ENCODE measurements around the gene RAB3GAP1. TPM values are rescaled to one million over a fixed set of nuclear protein-coding genes. Genes with fewer than 3 reads are reported as not detected.
"Not testable (repeated sequence)": the region's sequence is repeated elsewhere in the genome, so short reads cannot be mapped to it uniquely, and the experiment has no call there.

The RAB3GAP1 gene
- total RNA-seq, 2 experiments from 2014 or later = 29.6 to 30.7 TPM

DNA sequence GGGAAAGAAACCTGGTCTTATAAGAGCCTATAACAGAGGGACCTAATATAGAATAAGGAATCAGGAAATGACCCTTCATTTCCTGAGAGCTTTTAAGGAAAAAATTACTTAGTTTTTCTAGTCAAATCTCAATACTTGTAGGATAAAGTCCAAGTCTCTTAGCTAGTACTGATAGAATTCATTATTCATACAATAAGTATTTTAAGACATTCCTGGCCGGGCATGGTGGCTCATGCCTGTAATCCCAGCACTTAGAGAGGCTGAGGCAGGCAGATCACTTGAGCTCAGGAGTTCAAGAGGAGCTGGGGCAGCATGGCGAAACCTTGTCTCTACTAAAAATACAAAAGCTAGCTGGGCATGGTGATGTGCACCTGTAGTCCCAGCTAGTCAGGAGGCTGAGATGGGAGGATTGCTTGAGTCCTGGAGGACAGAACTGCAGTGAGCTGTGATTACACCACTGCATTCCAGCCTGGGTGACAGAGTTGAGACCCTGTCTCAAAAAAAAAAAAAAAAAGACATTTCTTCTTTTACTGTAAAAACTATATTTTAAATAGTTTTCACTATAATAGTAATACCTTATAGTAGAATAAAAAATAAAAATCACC lies 3.2 kb downstream of the RAB3GAP1 start:
- H3K4me1 Mint-ChIP-seq (ENCODE audit: low read depth) = peaks cover 56% of the 10 kb centered on the region
- no peak overlapping the region for H3K27ac Mint-ChIP-seq
- H3K27me3 Mint-ChIP-seq = no peaks in the 10 kb centered on the region

DNA sequence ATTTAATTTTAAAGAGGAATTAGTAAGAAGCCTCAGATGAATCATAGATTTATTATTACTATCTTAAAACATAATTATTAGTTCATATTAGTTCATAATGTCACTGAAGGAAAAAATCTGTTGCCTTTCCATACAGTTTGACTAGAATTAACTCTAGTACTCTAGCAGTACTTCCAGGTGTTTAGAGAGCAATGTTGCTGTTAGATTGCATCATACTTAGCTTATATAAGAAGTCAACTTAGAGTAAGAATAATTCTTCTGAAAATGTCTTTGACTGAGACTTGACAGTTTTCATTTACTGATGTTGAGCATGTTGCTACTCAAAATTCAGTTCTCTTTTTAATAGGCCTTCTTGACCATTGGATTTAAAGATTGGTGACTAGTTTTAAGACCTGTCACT lies 4.7 kb downstream of the RAB3GAP1 start:
- intact Hi-C loops (cut with micrococcal nuclease) = loop anchor here (10.0 kb wide), 1 partner anchor 382 kb away; no protein-coding TSS in a partner anchor
- H3K27ac Mint-ChIP-seq = peak overlapping the region; percentile 66
- ChIA-PET CTCF (interaction anchor here (3.2 kb wide), 1 partner anchor 52 kb away, joined by 9 read pairs; no protein-coding TSS in a partner anchor), POLR2A (no interaction called here)
- peaks cover 35% of the 10 kb centered on the region for H3K36me3 Mint-ChIP-seq
- peaks cover 57% of the 10 kb centered on the region for H3K4me1 Mint-ChIP-seq (ENCODE audit: low read depth)
- no peak overlapping the region for H3K4me3 Mint-ChIP-seq
- no peak for DNase-seq
- no peaks in the 10 kb centered on the region for H3K27me3 Mint-ChIP-seq
- H3K9me3 Mint-ChIP-seq = no peaks in the 10 kb centered on the region

More for the DNA sequence above, 3.2 kb downstream of the RAB3GAP1 start:
- peak overlapping the region; percentile 51 for H3K4me3 Mint-ChIP-seq
- CTCF ChIA-PET = interaction anchor here (1.0 kb wide), 1 partner anchor 13 kb away, joined by 3 read pairs; no protein-coding TSS in a partner anchor
- no peak for DNase-seq
- POLR2A ChIA-PET = no interaction called here
- intact Hi-C loops (cut with micrococcal nuclease) = loop anchor here (10.0 kb wide), 1 partner anchor 380 kb away; no protein-coding TSS in a partner anchor
- peaks cover 25% of the 10 kb centered on the region for H3K36me3 Mint-ChIP-seq
- no peaks in the 10 kb centered on the region for H3K9me3 Mint-ChIP-seq

DNA sequence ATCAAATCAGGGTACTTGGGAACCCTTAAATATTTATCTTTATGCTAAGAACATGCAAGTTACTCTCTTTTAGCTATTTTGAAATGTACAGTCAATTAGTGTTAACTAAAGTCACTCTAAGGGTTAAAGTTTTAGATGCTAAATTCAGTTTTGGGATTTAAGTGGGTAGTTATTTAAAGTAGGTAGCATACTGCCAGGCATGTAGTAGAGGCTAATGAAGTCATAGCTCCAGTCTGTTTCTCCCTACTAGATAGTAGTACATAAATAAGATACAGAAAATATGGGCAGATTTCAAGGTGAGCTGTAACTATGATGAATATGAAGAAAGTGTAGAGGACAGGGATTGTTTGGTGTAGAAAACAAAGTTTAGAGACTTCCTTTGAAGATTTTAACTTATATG lies 7.5 kb downstream of the RAB3GAP1 start:
- Mint-ChIP-seq H3K4me3 (no peak overlapping the region), H3K9me3 (no peaks in the 10 kb centered on the region), H3K4me1 (ENCODE audit: low read depth) (peaks cover 62% of the 10 kb centered on the region), H3K27me3 (no peaks in the 10 kb centered on the region), H3K27ac (no peak overlapping the region), H3K36me3 (peaks cover 53% of the 10 kb centered on the region)
- DNase-seq = no peak
- intact Hi-C loops (cut with micrococcal nuclease) = loop anchor here (10.0 kb wide), 1 partner anchor 385 kb away; no protein-coding TSS in a partner anchor
- CTCF ChIA-PET = interaction anchor here (1.1 kb wide), 1 partner anchor 16 kb away, joined by 3 read pairs; no protein-coding TSS in a partner anchor
- POLR2A ChIA-PET = no interaction called here

DNA sequence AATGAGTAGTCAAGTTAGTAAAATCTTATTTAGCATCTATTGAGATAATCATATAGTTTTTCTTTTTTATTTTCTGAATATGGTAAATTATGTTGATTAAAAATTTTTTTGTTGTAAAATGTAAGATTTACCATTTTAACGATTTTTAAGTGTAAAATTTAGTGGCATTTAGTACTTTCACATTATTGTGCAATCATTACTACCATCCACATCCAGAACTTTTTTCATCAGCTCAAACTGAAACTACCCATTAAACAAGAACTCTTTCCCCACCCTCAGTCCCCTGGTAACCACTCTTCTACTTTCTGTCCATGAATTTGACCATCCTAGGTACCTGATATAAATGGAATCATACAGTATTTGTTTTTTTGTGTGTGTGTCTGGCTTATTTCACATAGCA lies 11.1 kb downstream of the RAB3GAP1 start:
- no peaks in the 10 kb centered on the region for H3K27me3 Mint-ChIP-seq
- ChIA-PET POLR2A (no interaction called here), CTCF (no interaction called here)
- no peak overlapping the region for H3K4me3 Mint-ChIP-seq
- intact Hi-C loops (cut with micrococcal nuclease) = no loop called here
- no peak overlapping the region for H3K27ac Mint-ChIP-seq
- H3K36me3 Mint-ChIP-seq = peaks cover 55% of the 10 kb centered on the region
- no peaks in the 10 kb centered on the region for H3K9me3 Mint-ChIP-seq
- H3K4me1 Mint-ChIP-seq (ENCODE audit: low read depth) = peaks cover 52% of the 10 kb centered on the region
- no peak for DNase-seq

- Mint-ChIP-seq H3K4me3 (no peak overlapping the region), H3K9me3 (no peaks in the 10 kb centered on the region), H3K4me1 (ENCODE audit: low read depth) (peaks cover 53% of the 10 kb centered on the region), H3K27ac (no peak overlapping the region), H3K36me3 (peaks cover 58% of the 10 kb centered on the region), H3K27me3 (no peaks in the 10 kb centered on the region)
- DNase-seq = no peak
- ChIA-PET POLR2A (no interaction called here), CTCF (interaction anchor here (1.3 kb wide), 1 partner anchor 60 kb away, joined by 3 read pairs; no protein-coding TSS in a partner anchor)
- intact Hi-C loops (cut with micrococcal nuclease) = no loop called here
Measured at GRCh38 chr2:135064149-135064548, 12.1 kb downstream of the RAB3GAP1 start.

GRCh38 chr2:135066710-135067109 lies 14.6 kb downstream of the RAB3GAP1 start:
- Mint-ChIP-seq H3K27ac (no peak overlapping the region), H3K27me3 (no peaks in the 10 kb centered on the region), H3K4me3 (no peak overlapping the region), H3K36me3 (peaks cover 58% of the 10 kb centered on the region), H3K9me3 (peaks cover 11% of the 10 kb centered on the region), H3K4me1 (ENCODE audit: low read depth) (peaks cover 55% of the 10 kb centered on the region)
- ChIA-PET CTCF (interaction anchor here (1.3 kb wide), 1 partner anchor 62 kb away, joined by 4 read pairs; no protein-coding TSS in a partner anchor), POLR2A (interaction anchor here (1.5 kb wide), 1 partner anchor 14 kb away, joined by 4 read pairs; the partner anchor contains the start of gene RAB3GAP1)
- intact Hi-C loops (cut with micrococcal nuclease) = no loop called here
- no peak for DNase-seq

DNA sequence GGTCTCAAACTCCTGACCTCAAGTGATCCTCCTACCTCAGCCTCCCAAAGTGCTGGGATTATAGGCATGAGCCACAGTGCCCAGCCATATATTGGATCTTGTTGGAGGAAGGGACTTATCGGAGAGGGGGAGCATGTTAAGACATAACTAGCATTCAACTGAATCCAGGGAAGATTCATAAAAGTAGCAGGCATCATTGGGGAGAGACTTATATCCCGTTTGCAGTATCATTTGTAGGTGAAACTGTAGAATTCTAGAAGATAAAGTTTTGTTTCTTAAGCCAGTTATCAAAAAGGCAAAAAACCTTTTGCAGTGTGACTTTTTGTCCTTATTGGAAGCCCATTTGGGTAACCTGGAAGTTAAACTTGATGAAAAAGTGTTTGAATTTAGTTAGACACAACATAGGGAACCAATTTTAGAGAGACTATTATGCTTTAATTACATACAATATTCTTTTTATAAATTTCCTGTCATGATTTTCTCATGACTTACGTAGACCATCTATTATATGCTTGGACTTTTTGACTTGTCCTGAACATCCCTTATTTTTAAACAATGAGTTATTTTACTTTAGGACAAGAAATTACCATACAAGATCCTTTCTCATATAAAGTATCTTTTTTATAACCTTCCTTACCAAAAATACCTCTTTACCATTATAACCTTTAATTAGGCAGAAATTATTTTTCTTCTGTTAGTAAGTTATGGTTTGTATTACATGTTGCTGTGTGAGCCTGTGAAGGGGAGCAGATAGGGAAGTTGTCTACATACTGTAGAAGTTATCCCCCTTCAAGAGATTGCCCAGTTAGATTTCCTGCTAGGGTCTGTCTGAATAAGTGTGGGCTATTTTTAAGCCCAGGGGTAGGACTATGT lies 20.3 kb downstream of the RAB3GAP1 start:
- Mint-ChIP-seq H3K9me3 (peaks cover 24% of the 10 kb centered on the region), H3K27ac (no peak overlapping the region), H3K36me3 (peaks cover 46% of the 10 kb centered on the region), H3K4me1 (ENCODE audit: low read depth) (peaks cover 25% of the 10 kb centered on the region), H3K27me3 (no peaks in the 10 kb centered on the region), H3K4me3 (no peak overlapping the region)
- DNase-seq = no peak
- POLR2A ChIA-PET = no interaction called here
- intact Hi-C loops (cut with micrococcal nuclease) = no loop called here
- CTCF ChIA-PET = no interaction called here

DNA sequence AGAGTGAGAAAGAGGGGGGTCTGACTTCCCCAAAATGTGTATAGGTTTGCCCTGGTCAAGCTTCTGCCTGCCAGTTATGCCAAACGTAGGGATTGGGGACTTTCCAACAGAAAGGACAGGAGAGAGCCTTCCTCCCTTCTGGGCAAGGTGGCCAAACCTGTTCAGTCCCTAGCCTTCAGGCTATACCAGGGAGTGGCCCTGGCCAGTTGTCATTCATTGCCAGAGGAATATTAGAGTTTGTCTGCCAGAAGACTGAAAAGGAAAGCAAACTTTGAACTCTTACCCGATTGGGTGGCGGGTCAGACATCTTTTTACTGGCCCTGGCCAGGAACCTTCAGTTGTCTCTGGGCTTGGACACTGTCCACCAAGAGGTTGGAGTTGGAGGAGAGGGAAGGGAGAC lies 22.1 kb downstream of the RAB3GAP1 start:
- Mint-ChIP-seq H3K4me3 (no peak overlapping the region), H3K9me3 (peaks cover 24% of the 10 kb centered on the region), H3K36me3 (peaks cover 43% of the 10 kb centered on the region), H3K27ac (no peak overlapping the region), H3K27me3 (no peaks in the 10 kb centered on the region), H3K4me1 (ENCODE audit: low read depth) (peaks cover 16% of the 10 kb centered on the region)
- intact Hi-C loops (cut with micrococcal nuclease) = no loop called here
- POLR2A ChIA-PET = no interaction called here
- DNase-seq = no peak
- CTCF ChIA-PET = no interaction called here

DNA sequence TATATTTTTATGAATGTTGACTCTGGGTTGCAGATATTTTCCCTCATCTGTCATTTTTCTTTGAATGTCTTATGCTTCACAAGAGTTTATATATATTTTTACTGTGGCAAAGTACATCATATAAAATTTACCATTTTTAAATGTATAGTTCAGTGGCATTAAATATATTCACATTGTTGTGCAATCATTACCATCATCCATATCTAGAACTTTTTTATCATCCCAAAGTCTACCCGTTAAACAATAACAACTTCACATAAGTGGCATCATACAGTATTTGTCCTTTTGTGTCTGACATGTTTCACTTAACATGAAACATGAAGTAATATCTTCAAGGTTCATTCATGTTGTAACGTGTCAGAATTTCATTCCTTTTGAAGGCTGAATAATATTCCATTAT lies 24.5 kb downstream of the RAB3GAP1 start:
- H3K4me1 Mint-ChIP-seq (ENCODE audit: low read depth) = peaks cover 9% of the 10 kb centered on the region

GRCh38 chr2:135078417-135078816 lies 26.3 kb downstream of the RAB3GAP1 start:
- H3K4me3 Mint-ChIP-seq = no peak overlapping the region
- ChIA-PET POLR2A (no interaction called here), CTCF (no interaction called here)
- H3K9me3 Mint-ChIP-seq = no peaks in the 10 kb centered on the region
- no peak for DNase-seq
- intact Hi-C loops (cut with micrococcal nuclease) = no loop called here
- peaks cover 43% of the 10 kb centered on the region for H3K36me3 Mint-ChIP-seq
- H3K27ac Mint-ChIP-seq = no peak overlapping the region
- no peaks in the 10 kb centered on the region for H3K27me3 Mint-ChIP-seq
- peaks cover 9% of the 10 kb centered on the region for H3K4me1 Mint-ChIP-seq (ENCODE audit: low read depth)

More for the DNA sequence above, 24.5 kb downstream of the RAB3GAP1 start:
- ChIA-PET POLR2A (no interaction called here), CTCF (no interaction called here)
- Mint-ChIP-seq H3K27ac (no peak overlapping the region), H3K4me3 (no peak overlapping the region), H3K27me3 (no peaks in the 10 kb centered on the region), H3K36me3 (peaks cover 44% of the 10 kb centered on the region), H3K9me3 (peaks cover 15% of the 10 kb centered on the region)
- intact Hi-C loops (cut with micrococcal nuclease) = no loop called here
- DNase-seq = no peak

DNA sequence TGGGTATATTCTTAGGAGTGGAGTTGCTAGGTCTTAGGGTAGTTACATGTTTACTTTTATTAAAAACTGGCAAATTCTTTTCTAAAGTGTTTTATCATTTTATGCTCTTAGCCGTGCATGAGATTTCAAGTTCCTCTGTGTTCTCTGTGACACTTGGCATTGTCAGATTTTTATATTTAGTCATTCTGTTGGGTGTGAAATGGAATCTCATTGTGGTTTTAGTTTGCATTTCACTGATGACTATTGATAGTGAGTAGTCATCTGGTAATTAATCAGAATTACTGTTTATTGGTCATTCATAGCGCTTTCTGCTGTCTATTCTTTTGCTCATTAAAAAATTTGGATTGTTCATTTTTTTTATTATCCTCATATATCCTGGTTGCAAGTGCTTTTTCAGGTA lies 34.1 kb downstream of the RAB3GAP1 start:
- CTCF ChIA-PET = no interaction called here
- intact Hi-C loops (cut with micrococcal nuclease) = loop anchor here (2.0 kb wide), 1 partner anchor 33 kb away; the partner anchor contains the start of gene RAB3GAP1
- POLR2A ChIA-PET = no interaction called here
- Mint-ChIP-seq H3K4me1 (ENCODE audit: low read depth) (peaks cover 23% of the 10 kb centered on the region), H3K36me3 (peaks cover 38% of the 10 kb centered on the region), H3K27ac (no peak overlapping the region), H3K9me3 (peaks cover 7% of the 10 kb centered on the region), H3K4me3 (no peak overlapping the region), H3K27me3 (no peaks in the 10 kb centered on the region)
- DNase-seq = no peak

DNA sequence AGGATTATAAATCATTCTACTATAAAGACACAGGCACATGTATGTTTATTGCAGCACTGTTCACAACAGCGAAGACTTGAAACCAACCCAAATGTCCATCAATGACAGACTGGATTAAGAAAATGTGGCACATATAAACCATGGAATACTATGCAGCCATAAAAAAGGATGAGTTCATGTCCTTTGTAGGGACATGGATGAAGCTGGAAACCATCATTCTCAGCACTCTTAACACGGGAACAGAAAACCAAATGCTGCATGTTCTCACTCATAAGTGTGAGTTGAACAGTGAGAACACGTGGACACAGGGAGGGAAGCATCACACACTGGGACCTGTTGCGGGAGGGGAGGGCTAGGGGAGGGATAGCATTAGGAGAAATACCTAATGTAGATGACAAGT lies 37.5 kb downstream of the RAB3GAP1 start:
- peaks cover 27% of the 10 kb centered on the region for H3K36me3 Mint-ChIP-seq

More for the DNA sequence above, 37.5 kb downstream of the RAB3GAP1 start:
- H3K9me3 Mint-ChIP-seq; POLR2A ChIA-PET; CTCF ChIA-PET; intact Hi-C loops (cut with micrococcal nuclease); H3K27ac Mint-ChIP-seq; H3K4me3 Mint-ChIP-seq; DNase-seq; H3K27me3 Mint-ChIP-seq: not testable (repeated sequence)
- H3K4me1 Mint-ChIP-seq (ENCODE audit: low read depth) = peaks cover 19% of the 10 kb centered on the region

Measured in activated CD4-positive, alpha-beta memory T cell treated with anti-CD3 and anti-CD28 coated beads for 36 hours (primary cell).